Measurements from ENCODE around the gene ARL2BP. TPM values are rescaled to one million over a fixed set of nuclear protein-coding genes. Genes with fewer than 3 reads are reported as not detected.

ARL2BP gene
- total RNA-seq, 1 experiment from 2014 or later: 94.4 TPM

- TF ChIP-seq CTCF (IDR thresholded peaks at IDR 0.05; ENCODE audit: unreplicated experiment): no peak
- POLR2A ChIA-PET: interaction anchor here (0.9 to 1.5 kb wide), 4 partner anchors 10 to 42 kb away, joined by 3 to 4 read pairs (median 4); no protein-coding TSS in a partner anchor
Observed at GRCh38 chr16:57224651-57225335, 20.3 kb upstream of the ARL2BP start.

GRCh38 chr16:57225978-57226377, 19.1 kb upstream of the ARL2BP start:
- Mint-ChIP-seq H3K9me3 (ENCODE audit: unreplicated experiment) (no peaks in the 10 kb centered on the region), H3K36me3 (ENCODE audit: insufficient read depth, unreplicated experiment) (peaks cover 99% of the 10 kb centered on the region), H3K4me3 (ENCODE audit: unreplicated experiment) (no peak overlapping the region), H3K27ac (ENCODE audit: low read depth, unreplicated experiment) (no peak overlapping the region), H3K27me3 (ENCODE audit: insufficient read depth, unreplicated experiment) (no peaks in the 10 kb centered on the region), H3K4me1 (ENCODE audit: insufficient read depth, unreplicated experiment) (no peaks in the 10 kb centered on the region)
- intact Hi-C loops (cut with micrococcal nuclease): no loop called here
- no peak for TF ChIP-seq CTCF (IDR thresholded peaks at IDR 0.05; ENCODE audit: unreplicated experiment)
- BruUV-seq (replicated peaks): no TSS peak
- no peak for DNase-seq (ENCODE audit: unreplicated experiment)
- ChIA-PET CTCF (no interaction called here), POLR2A (interaction anchor here (1.1 kb wide), 1 partner anchor 13 kb away, joined by 3 read pairs; no protein-coding TSS in a partner anchor)

More at GRCh38 chr16:57224651-57225335, 20.3 kb upstream of the ARL2BP start:
- Mint-ChIP-seq H3K36me3 (ENCODE audit: insufficient read depth, unreplicated experiment) (peaks cover 99% of the 10 kb centered on the region), H3K9me3 (ENCODE audit: unreplicated experiment) (no peaks in the 10 kb centered on the region), H3K4me1 (ENCODE audit: insufficient read depth, unreplicated experiment) (no peaks in the 10 kb centered on the region), H3K4me3 (ENCODE audit: unreplicated experiment) (no peak overlapping the region), H3K27ac (ENCODE audit: low read depth, unreplicated experiment) (no peak overlapping the region), H3K27me3 (ENCODE audit: insufficient read depth, unreplicated experiment) (no peaks in the 10 kb centered on the region)
- no TSS peak for BruUV-seq (replicated peaks)
- intact Hi-C loops (cut with micrococcal nuclease): no loop called here
- CTCF ChIA-PET: interaction anchor here (0.6 kb wide), 1 partner anchor 51 kb away, joined by 3 read pairs; no protein-coding TSS in a partner anchor
- DNase-seq (ENCODE audit: unreplicated experiment): no peak

GRCh38 chr16:57226701-57227621, 18.1 kb upstream of the ARL2BP start:
- peaks cover 99% of the 10 kb centered on the region for H3K36me3 Mint-ChIP-seq (ENCODE audit: insufficient read depth, unreplicated experiment)
- ChIA-PET CTCF (no interaction called here), POLR2A (interaction anchor here (1.1 to 1.5 kb wide), 3 partner anchors 14 to 491 kb away, joined by 3 to 4 read pairs (median 3); no protein-coding TSS in a partner anchor)
- BruUV-seq (replicated peaks): no TSS peak
- no peak overlapping the region for H3K4me3 Mint-ChIP-seq (ENCODE audit: unreplicated experiment)
- intact Hi-C loops (cut with micrococcal nuclease): no loop called here
- TF ChIP-seq CTCF (IDR thresholded peaks at IDR 0.05; ENCODE audit: unreplicated experiment): no peak
- no peaks in the 10 kb centered on the region for H3K9me3 Mint-ChIP-seq (ENCODE audit: unreplicated experiment)
- no peak overlapping the region for H3K27ac Mint-ChIP-seq (ENCODE audit: low read depth, unreplicated experiment)
- no peaks in the 10 kb centered on the region for H3K4me1 Mint-ChIP-seq (ENCODE audit: insufficient read depth, unreplicated experiment)
- no peaks in the 10 kb centered on the region for H3K27me3 Mint-ChIP-seq (ENCODE audit: insufficient read depth, unreplicated experiment)
- no peak for DNase-seq (ENCODE audit: unreplicated experiment)

GRCh38 chr16:57229079-57229478, 16.0 kb upstream of the ARL2BP start:
- CTCF ChIA-PET: interaction anchor here (0.8 kb wide), 1 partner anchor 188 kb away, joined by 3 read pairs; no protein-coding TSS in a partner anchor
- H3K4me3 Mint-ChIP-seq (ENCODE audit: unreplicated experiment): no peak overlapping the region
- TF ChIP-seq CTCF (IDR thresholded peaks at IDR 0.05; ENCODE audit: unreplicated experiment): no peak
- no peaks in the 10 kb centered on the region for H3K4me1 Mint-ChIP-seq (ENCODE audit: insufficient read depth, unreplicated experiment)
- no peak overlapping the region for H3K27ac Mint-ChIP-seq (ENCODE audit: low read depth, unreplicated experiment)
- no peak for DNase-seq (ENCODE audit: unreplicated experiment)
- BruUV-seq (replicated peaks): no TSS peak
- intact Hi-C loops (cut with micrococcal nuclease): no loop called here
- H3K36me3 Mint-ChIP-seq (ENCODE audit: insufficient read depth, unreplicated experiment): peaks cover 97% of the 10 kb centered on the region
- no peaks in the 10 kb centered on the region for H3K9me3 Mint-ChIP-seq (ENCODE audit: unreplicated experiment)
- no peaks in the 10 kb centered on the region for H3K27me3 Mint-ChIP-seq (ENCODE audit: insufficient read depth, unreplicated experiment)
- POLR2A ChIA-PET: interaction anchor here (0.8 to 1.3 kb wide), 3 partner anchors 14 to 30 kb away, joined by 3 to 4 read pairs (median 4); no protein-coding TSS in a partner anchor
